ENCODE data around the gene ACBD4. TPM values are rescaled to one million over a fixed set of nuclear protein-coding genes. Genes with fewer than 3 reads are reported as not detected.

ACBD4 gene
- total and polyA plus RNA-seq, 2 of the 13 experiments (the other 11 are each of a cell fraction or from before 2014, with no cell fraction given): 16.1 to 26.9 TPM

GRCh38 chr17:45129940-45130680, 5.4 kb upstream of the ACBD4 start (continued):
- TF ChIP-seq ZNF280B (CRISPR knock-in tag; IDR thresholded peaks at IDR 0.05; ENCODE audit: borderline replicate concordance) (0 out of 2 replicates have a peak, but pooled peaks have one; percentile 27), ZNF720 (CRISPR knock-in tag; IDR thresholded peaks at IDR 0.05) (no peak), CREM (IDR thresholded peaks at IDR 0.05) (no peak), CREM (CRISPR knock-in tag; IDR thresholded peaks at IDR 0.05) (no peak), UBTF (CRISPR knock-in tag; IDR thresholded peaks at IDR 0.05) (0 out of 2 replicates have a peak, but pooled peaks have one; percentile 4)
